Adrenal gland (tissue), 5 donors: Measurements from ENCODE around the gene CASKIN2.

ENCODE experiments used
- POLR2A ChIP-seq, 2 donors: fragments of 450-650 bp; IDR thresholded peaks; one replicate each; pipeline ENCODE4 v1.6.1; 2017; ENCODE audit warnings: antibody characterized with exemption in 2 of 2, mild to moderate bottlenecking in 2 of 2, moderate library complexity in 1 of 2
- TF ChIP-seq, protein P1 (sequence below), 6 experiments: fragments of 450-650 bp in 4 of 6; fragments of 200-600 bp in 2 of 6; sonication (generic) in 1 of 6; IDR thresholded peaks; 1 replicate in 5 of 6; 2 replicates in 1 of 6; pipeline versions ENCODE4 v1.5.1 to v1.8.0; 2016 to 2021; ENCODE audit warnings: antibody characterized with exemption in 6 of 6, mild to moderate bottlenecking in 2 of 6, moderate library complexity in 1 of 6
- donor health status: DM: no; HTN: no; CAD: no.

DNA sequence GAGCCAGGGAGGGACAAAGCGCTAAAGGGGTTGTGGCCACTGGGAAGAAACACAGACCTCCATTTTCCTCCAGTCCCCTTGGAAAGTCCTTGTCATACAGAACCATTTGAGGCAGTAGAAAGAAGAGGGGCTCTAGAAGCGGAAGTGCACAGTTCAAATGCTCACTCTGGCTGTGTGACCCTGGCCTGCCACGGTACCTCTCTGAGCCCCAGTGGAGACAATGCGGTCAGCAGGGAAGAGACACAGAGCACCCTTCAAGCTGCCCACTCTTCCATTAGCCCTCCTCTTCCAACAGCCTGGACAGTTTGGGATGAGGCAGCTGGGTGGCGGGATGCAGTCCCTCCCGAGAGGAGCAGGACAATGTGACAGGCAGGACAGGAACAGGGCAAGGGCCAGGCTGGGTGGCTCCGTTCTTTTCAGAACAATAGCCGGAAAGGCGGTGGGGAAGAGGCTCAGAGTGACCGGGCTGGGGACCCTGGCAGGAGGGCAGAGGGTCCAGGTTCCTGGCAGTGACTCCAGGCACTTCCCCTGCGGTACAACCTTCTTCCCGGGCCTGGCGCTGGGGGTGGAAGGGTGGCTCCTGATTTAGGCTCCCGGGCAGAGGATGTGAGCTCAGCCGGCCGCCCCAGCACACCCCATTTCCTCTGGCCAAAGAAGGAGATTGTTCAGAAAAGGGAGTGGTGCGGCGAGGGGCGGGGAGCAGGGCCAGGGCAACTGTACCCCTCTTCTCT lies 5.6 kb downstream of the CASKIN2 start:
- TF ChIP-seq, protein P1, sequence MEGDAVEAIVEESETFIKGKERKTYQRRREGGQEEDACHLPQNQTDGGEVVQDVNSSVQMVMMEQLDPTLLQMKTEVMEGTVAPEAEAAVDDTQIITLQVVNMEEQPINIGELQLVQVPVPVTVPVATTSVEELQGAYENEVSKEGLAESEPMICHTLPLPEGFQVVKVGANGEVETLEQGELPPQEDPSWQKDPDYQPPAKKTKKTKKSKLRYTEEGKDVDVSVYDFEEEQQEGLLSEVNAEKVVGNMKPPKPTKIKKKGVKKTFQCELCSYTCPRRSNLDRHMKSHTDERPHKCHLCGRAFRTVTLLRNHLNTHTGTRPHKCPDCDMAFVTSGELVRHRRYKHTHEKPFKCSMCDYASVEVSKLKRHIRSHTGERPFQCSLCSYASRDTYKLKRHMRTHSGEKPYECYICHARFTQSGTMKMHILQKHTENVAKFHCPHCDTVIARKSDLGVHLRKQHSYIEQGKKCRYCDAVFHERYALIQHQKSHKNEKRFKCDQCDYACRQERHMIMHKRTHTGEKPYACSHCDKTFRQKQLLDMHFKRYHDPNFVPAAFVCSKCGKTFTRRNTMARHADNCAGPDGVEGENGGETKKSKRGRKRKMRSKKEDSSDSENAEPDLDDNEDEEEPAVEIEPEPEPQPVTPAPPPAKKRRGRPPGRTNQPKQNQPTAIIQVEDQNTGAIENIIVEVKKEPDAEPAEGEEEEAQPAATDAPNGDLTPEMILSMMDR (IDR thresholded peaks at IDR 0.05) = no peak
- peak in 1 of 2 donors; percentile 22 for TF ChIP-seq POLR2A (IDR thresholded peaks at IDR 0.05)
